Adrenal gland (tissue), 12 donors: ENCODE results near the gene P3H4. TPM values are rescaled to one million over a fixed set of nuclear protein-coding genes. Genes with fewer than 3 reads are reported as not detected.

Source experiments
- DNase-seq, 7 donors: peaks; one replicate each; pipeline ENCODE4 v3.0.0-alpha.2; 2019 to 2020
- H3K27ac ChIP-seq, 5 donors: fragments of 200-600 bp; sonication (generic) in 4 of 5; 1 replicate in 3 of 5; 2 replicates in 2 of 5; pipeline versions ENCODE4 v1.5.1 to v1.8.0; 2016 to 2020; ENCODE audit warnings: mild to moderate bottlenecking in 1 of 5
- H3K27me3 ChIP-seq: fragments of 200-600 bp; 2 replicates; pipeline ENCODE4 v1.8.0; 2021
- H3K36me3 ChIP-seq, 2 donors: fragments of 200-600 bp; replicated peaks in 1 of 2; 1 replicate in 1 of 2; 2 replicates in 1 of 2; pipeline versions ENCODE4 v1.5.1 to v1.8.0; 2018 to 2022
- H3K4me1 ChIP-seq, 2 donors: fragments of 200-600 bp; replicated peaks in 1 of 2; 1 replicate in 1 of 2; 2 replicates in 1 of 2; pipeline versions ENCODE4 v1.5.1 to v1.8.0; 2018 to 2021
- H3K4me3 ChIP-seq, 4 donors: fragments of 200-600 bp; sonication (generic) in 3 of 4; one replicate each; pipeline ENCODE4 v1.5.1; 2016 to 2018
- H3K9me3 ChIP-seq, 3 donors: fragments of 200-600 bp; sonication (generic) in 1 of 3; replicated peaks in 1 of 3; 1 replicate in 2 of 3; 2 replicates in 1 of 3; pipeline versions ENCODE4 v1.5.1 to v1.8.0; 2016 to 2021
- POLR2A ChIP-seq, 2 donors: fragments of 450-650 bp; IDR thresholded peaks; one replicate each; pipeline ENCODE4 v1.6.1; 2017; ENCODE audit warnings: antibody characterized with exemption in 2 of 2, mild to moderate bottlenecking in 2 of 2, moderate library complexity in 1 of 2
- WGBS, 4 donors: extraction: QIAGEN DNeasy Blood & Tissue Kit in 2 of 4; methylation state at CpG; one replicate each; pipeline versions ENCODE4 v1.1.5 to v1.1.7; 2013 to 2017; 5-methylcytosine and 5-hydroxymethylcytosine counted together
- intact Hi-C, 2 donors: fragments of 100-400 bp; cut with DNase I; formaldehyde crosslinking; loops; one replicate each; pipeline versions ENCODE4 v1.14.1 to v1.15.0; 2022 to 2023
- polyA plus RNA-seq, 3 donors: library from polyadenylated mRNA; stranded (reverse); fragments of 200-250 nt in 2 of 3; fragments of 350-450 nt in 1 of 3; fragmentation: Illumina TruSeq in 1 of 3; extraction: RNeasy Lipid Tissue Mini Kit (QIAGEN cat#74804) in 1 of 3; gene quantifications; one replicate each; pipeline ENCODE4 v1.2.3, GENCODE V29; 2013 to 2014
- total RNA-seq, 9 donors: library from RNA; depleted of rRNA in 4 of 9; stranded (reverse); fragments of >200 nt in 4 of 9; fragments of 120-200 nt in 1 of 9; fragmentation: NEBNext Ultra II Directional in 1 of 9; extraction: Animal tissue kit (Norgen Biotek cat#: 25700) in 1 of 9; gene quantifications; one replicate each; pipeline versions ENCODE4 v1.1.0 to v1.2.4, GENCODE V29; 2013 to 2023
- TF ChIP-seq, protein P1 (sequence below), 6 experiments: fragments of 450-650 bp in 4 of 6; fragments of 200-600 bp in 2 of 6; sonication (generic) in 1 of 6; IDR thresholded peaks; 1 replicate in 5 of 6; 2 replicates in 1 of 6; pipeline versions ENCODE4 v1.5.1 to v1.8.0; 2016 to 2021; ENCODE audit warnings: antibody characterized with exemption in 6 of 6, mild to moderate bottlenecking in 2 of 6, moderate library complexity in 1 of 6
- donor health status: healthy with polysubstance abuse.
- donor health status: Bipolar disorder and iron deficiency.
- donor health status: DM: yes; HTN: yes; CAD: no.
- donor health status: DM: no; HTN: no; CAD: no.
- donor health status: DM: no; HTN: no; CAD: no.
- donor health status: DM: yes; HTN: yes; CAD: no.

P3H4 gene
- total and polyA plus RNA-seq, 12 donors: 12.8 to 67.2 (median 27.5) TPM

DNA sequence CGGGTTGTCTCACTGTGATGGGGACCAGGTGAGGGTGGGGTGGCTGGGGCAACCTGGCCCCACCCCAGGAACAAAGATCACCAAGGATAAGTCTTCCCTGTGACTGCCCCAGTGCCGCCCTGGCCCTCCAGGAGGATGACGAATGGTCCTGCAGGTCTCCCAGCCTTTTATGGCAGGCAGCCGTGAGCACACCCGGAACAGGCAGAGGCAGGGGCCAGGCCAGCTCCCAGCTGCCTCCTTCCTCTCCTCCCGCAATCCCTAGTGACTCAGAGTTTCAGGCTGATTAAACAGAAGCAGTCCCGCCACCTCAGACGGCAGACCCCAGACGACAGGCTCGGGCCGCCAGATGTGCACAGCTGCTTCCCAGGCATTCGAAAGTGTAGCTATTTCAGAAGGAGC lies 38.6 kb downstream of the P3H4 start:
- intact Hi-C loops: no loop called here
- Histone ChIP-seq H3K9me3 (no peaks in the 10 kb centered on the region), H3K36me3 (peaks cover 0 to 21% of the 10 kb centered on the region in 2 donors), H3K27me3 (no peaks in the 10 kb centered on the region), H3K4me3 (no peak overlapping the region), H3K27ac (peak overlapping the region in 2 of 5 donors; percentile 34 to 58), H3K4me1 (peaks cover 4 to 21% of the 10 kb centered on the region in 2 donors)
- DNase-seq: peak in 6 of 7 donors; percentile 46 to 75 (median 58)
- no peak for TF ChIP-seq POLR2A (IDR thresholded peaks at IDR 0.05)
- TF ChIP-seq, protein P1, sequence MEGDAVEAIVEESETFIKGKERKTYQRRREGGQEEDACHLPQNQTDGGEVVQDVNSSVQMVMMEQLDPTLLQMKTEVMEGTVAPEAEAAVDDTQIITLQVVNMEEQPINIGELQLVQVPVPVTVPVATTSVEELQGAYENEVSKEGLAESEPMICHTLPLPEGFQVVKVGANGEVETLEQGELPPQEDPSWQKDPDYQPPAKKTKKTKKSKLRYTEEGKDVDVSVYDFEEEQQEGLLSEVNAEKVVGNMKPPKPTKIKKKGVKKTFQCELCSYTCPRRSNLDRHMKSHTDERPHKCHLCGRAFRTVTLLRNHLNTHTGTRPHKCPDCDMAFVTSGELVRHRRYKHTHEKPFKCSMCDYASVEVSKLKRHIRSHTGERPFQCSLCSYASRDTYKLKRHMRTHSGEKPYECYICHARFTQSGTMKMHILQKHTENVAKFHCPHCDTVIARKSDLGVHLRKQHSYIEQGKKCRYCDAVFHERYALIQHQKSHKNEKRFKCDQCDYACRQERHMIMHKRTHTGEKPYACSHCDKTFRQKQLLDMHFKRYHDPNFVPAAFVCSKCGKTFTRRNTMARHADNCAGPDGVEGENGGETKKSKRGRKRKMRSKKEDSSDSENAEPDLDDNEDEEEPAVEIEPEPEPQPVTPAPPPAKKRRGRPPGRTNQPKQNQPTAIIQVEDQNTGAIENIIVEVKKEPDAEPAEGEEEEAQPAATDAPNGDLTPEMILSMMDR (IDR thresholded peaks at IDR 0.05): no peak
- WGBS, 4 donors: 23 to 35% (median 30%) methylated on average over 3 to 12 of the region's 12 CpGs

DNA sequence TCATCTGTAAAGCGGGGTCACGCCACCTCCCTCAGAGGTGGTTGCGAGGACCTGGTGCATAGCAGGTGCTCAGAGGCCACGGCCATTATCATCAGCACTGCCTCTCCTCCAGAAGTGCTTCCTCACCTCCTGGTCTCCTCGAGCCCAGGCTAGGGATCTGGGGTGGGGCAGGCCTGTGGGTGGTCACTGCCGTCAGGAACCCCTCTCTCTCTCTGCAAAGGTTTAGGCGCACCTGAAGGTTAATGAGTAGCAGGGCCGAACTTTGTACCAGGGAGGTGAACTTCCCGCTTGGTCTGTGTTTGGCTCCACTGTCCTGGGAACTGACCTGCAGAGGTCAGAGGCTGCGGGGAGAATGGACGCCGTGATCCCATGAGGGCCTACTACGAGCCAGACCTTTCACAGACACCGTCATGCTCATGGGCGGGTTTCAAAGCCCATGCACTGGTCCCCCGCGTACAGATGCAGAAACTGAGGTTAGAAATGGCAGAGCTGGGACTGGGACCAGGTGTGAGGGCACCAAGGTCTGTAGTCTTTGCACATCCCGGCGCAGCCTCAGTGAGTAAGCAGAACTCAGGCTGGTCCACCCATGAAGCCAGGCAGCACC lies 39.1 kb downstream of the P3H4 start:
- no peak for DNase-seq
- TF ChIP-seq POLR2A (IDR thresholded peaks at IDR 0.05): no peak
- TF ChIP-seq, protein P1 (IDR thresholded peaks at IDR 0.05): no peak
- Histone ChIP-seq H3K4me1 (peaks cover 4 to 16% of the 10 kb centered on the region in 2 donors), H3K27ac (peak overlapping the region in 2 of 5 donors; percentile 34 to 58), H3K27me3 (no peaks in the 10 kb centered on the region), H3K9me3 (no peaks in the 10 kb centered on the region), H3K36me3 (peaks cover 0 to 26% of the 10 kb centered on the region in 2 donors), H3K4me3 (no peak overlapping the region)
- 89 to 91% (median 90%) methylated on average over 10 to 19 of the region's 19 CpGs for WGBS, 4 donors
- intact Hi-C loops: no loop called here

DNA sequence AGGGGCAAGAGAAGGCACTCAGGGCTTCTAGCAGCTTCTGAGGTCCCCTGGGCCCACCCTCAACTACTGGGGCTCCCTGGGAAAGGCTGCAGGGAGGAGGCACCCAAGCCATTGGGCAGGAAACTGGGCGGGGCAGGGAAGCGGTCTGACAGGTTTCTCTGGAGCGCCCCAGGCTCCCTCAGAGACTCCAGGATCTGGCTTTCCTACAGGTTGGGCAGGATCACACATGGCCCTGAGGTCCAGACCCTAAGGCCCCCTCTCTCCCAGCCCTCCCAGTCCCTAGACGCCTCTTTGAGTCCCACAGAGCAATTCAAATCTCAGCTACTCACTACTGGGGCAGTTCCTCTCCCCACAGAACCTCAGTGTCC lies 39.5 kb downstream of the P3H4 start:
- no peak for DNase-seq
- Histone ChIP-seq H3K27ac (no peak overlapping the region), H3K4me3 (no peak overlapping the region), H3K36me3 (peaks cover 0 to 31% of the 10 kb centered on the region in 2 donors), H3K9me3 (no peaks in the 10 kb centered on the region), H3K27me3 (no peaks in the 10 kb centered on the region), H3K4me1 (peaks cover 4 to 11% of the 10 kb centered on the region in 2 donors)
- TF ChIP-seq, protein P1 (IDR thresholded peaks at IDR 0.05): no peak
- no peak for TF ChIP-seq POLR2A (IDR thresholded peaks at IDR 0.05)
- intact Hi-C loops: no loop called here
- 87 to 100% (median 96%) methylated on average over 4 of the region's 4 CpGs; no CpG with 5 or more reads in 1 of the 4 donors for whole genome bisulfite sequencing, 4 donors

DNA sequence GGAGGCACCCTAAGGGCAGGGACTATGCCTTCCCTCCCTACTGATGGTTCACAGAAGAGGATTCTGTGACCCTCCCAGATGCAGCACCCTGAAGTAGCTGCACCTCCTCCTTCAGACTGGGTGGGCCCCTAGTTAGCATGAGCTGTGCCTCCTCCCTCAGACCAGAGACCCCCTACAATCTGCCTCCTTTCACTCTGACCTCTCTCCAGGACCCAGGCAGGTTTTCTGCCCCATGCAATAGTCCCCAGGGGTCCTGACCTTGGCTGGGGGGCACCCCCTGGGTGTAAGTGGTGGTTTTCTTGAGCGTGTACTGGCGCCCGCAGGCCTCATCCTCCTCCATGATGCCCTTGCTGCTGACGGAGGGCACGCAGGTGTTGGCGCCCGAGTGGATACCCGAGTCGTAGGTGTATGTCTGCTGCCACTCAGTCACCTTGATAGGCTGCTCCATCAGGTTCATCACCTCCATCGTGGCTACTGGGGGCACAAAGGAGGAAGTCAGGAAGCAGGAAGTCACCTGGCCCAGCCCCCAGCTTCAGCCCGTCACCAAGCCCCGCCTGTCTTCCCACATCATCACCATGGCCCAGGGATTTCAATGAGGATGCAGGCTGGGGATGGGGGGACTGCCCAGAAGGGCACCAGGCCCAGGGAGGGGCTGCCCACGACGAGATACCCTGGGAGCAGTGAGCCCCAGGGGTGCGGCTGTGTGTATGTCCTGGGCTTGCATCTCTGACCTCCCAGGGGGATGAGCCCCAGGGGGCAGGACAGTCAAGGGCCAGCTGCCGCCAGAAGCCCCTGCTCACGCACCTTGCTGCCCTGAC lies 40.2 kb downstream of the P3H4 start:
- WGBS, 4 donors: 83 to 89% (median 87%) methylated on average over 8 to 17 of the region's 17 CpGs
- no peaks in the 10 kb centered on the region for H3K9me3 ChIP-seq
- H3K27ac ChIP-seq: no peak overlapping the region
- no peak overlapping the region for H3K4me3 ChIP-seq
- H3K4me1 ChIP-seq: peaks cover 4 to 6% of the 10 kb centered on the region in 2 donors
- intact Hi-C loops: no loop called here
- DNase-seq: no peak
- H3K36me3 ChIP-seq: peaks cover 0 to 31% of the 10 kb centered on the region in 2 donors
- H3K27me3 ChIP-seq: no peaks in the 10 kb centered on the region
- TF ChIP-seq POLR2A (IDR thresholded peaks at IDR 0.05): no peak
- TF ChIP-seq, protein P1 (IDR thresholded peaks at IDR 0.05): no peak
